Ishikawa (cell line): Measurements from ENCODE around the gene AGAP3.

ENCODE experiments used
- CEBPB ChIP-seq: IDR thresholded peaks from 2 replicates; pipeline ENCODE4 v1.6.1; 2012
- CREB1 ChIP-seq: IDR thresholded peaks from 2 replicates; pipeline ENCODE4 v1.6.1; 2012; ENCODE audit warnings: low read depth
- EGR1 ChIP-seq: IDR thresholded peaks from 2 replicates; pipeline ENCODE4 v1.6.1; 2012
- EP300 ChIP-seq: IDR thresholded peaks from 2 replicates; pipeline ENCODE4 v1.6.1; 2012; ENCODE audit warnings: borderline replicate concordance
- FOXM1 ChIP-seq: IDR thresholded peaks from 2 replicates; pipeline ENCODE4 v1.6.1; 2012; ENCODE audit warnings: low read depth, borderline replicate concordance
- NFIC ChIP-seq: IDR thresholded peaks from 2 replicates; pipeline ENCODE4 v1.6.1; 2012
- RAD21 ChIP-seq: IDR thresholded peaks from 2 replicates; pipeline ENCODE4 v1.6.1; 2012; ENCODE audit warnings: low read depth
- TAF1 ChIP-seq: IDR thresholded peaks from 2 replicates; pipeline ENCODE4 v1.6.1; 2012; ENCODE audit warnings: low read depth, mild to moderate bottlenecking
- TCF12 ChIP-seq: IDR thresholded peaks from 2 replicates; pipeline ENCODE4 v1.6.1; 2012; ENCODE audit warnings: low read depth
- TEAD4 ChIP-seq: IDR thresholded peaks from 2 replicates; pipeline ENCODE4 v1.6.1; 2012
- YY1 ChIP-seq: IDR thresholded peaks from 2 replicates; pipeline ENCODE4 v1.6.1; 2012; ENCODE audit warnings: low read depth
- ZBTB7A ChIP-seq: IDR thresholded peaks from 2 replicates; pipeline ENCODE4 v1.6.1; 2012; ENCODE audit warnings: low read depth
- TF ChIP-seq, protein P1 (sequence below): IDR thresholded peaks from 2 replicates; pipeline ENCODE4 v1.6.1; 2012; ENCODE audit warnings: low read depth, mild to moderate bottlenecking
- TF ChIP-seq, protein P2 (sequence below): IDR thresholded peaks from 2 replicates; pipeline ENCODE4 v1.6.1; 2012
- TF ChIP-seq, protein P3 (sequence below): IDR thresholded peaks from 2 replicates; pipeline ENCODE4 v1.6.1; 2012

Gene AGAP3

DNA sequence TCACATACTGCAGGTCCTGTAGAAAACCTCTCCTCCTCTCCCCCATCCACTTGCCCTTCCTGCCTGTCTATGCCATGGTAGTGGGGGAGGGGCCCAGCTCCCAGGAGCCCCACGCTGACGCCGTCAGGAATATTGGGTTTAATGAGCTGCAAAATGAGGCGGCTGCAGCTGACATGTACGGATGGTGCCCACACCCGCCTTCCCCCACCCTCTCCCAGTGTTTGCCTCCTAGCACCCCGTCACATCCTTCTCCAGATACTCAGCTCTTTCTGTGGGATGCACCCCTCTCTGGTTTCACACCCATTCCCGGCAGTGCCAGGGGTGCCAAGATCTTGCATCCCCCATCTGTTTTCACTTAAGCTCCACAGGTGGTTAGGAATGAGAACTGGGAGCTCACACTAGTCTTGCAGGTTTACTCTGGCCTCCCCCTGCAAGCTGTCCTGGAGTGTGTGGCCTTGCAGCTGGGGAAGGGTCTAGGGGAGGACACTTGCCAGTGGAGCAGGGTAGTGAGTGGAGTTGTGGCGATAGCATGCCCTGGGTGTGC lies 55.1 kb downstream of the AGAP3 start:
- TF ChIP-seq, protein P1, sequence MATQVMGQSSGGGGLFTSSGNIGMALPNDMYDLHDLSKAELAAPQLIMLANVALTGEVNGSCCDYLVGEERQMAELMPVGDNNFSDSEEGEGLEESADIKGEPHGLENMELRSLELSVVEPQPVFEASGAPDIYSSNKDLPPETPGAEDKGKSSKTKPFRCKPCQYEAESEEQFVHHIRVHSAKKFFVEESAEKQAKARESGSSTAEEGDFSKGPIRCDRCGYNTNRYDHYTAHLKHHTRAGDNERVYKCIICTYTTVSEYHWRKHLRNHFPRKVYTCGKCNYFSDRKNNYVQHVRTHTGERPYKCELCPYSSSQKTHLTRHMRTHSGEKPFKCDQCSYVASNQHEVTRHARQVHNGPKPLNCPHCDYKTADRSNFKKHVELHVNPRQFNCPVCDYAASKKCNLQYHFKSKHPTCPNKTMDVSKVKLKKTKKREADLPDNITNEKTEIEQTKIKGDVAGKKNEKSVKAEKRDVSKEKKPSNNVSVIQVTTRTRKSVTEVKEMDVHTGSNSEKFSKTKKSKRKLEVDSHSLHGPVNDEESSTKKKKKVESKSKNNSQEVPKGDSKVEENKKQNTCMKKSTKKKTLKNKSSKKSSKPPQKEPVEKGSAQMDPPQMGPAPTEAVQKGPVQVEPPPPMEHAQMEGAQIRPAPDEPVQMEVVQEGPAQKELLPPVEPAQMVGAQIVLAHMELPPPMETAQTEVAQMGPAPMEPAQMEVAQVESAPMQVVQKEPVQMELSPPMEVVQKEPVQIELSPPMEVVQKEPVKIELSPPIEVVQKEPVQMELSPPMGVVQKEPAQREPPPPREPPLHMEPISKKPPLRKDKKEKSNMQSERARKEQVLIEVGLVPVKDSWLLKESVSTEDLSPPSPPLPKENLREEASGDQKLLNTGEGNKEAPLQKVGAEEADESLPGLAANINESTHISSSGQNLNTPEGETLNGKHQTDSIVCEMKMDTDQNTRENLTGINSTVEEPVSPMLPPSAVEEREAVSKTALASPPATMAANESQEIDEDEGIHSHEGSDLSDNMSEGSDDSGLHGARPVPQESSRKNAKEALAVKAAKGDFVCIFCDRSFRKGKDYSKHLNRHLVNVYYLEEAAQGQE: no peak
- TF ChIP-seq RAD21 (no peak), EP300 (no peak), CREB1 (no peak), YY1 (no peak), CEBPB (no peak), TAF1 (no peak), NFIC (no peak), TEAD4 (no peak), FOXM1 (no peak), EGR1 (no peak), ZBTB7A (no peak), TCF12 (no peak)
- TF ChIP-seq, protein P2, sequence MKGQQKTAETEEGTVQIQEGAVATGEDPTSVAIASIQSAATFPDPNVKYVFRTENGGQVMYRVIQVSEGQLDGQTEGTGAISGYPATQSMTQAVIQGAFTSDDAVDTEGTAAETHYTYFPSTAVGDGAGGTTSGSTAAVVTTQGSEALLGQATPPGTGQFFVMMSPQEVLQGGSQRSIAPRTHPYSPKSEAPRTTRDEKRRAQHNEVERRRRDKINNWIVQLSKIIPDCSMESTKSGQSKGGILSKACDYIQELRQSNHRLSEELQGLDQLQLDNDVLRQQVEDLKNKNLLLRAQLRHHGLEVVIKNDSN: no peak
- TF ChIP-seq, protein P3, sequence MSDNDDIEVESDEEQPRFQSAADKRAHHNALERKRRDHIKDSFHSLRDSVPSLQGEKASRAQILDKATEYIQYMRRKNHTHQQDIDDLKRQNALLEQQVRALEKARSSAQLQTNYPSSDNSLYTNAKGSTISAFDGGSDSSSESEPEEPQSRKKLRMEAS: no peak

DNA sequence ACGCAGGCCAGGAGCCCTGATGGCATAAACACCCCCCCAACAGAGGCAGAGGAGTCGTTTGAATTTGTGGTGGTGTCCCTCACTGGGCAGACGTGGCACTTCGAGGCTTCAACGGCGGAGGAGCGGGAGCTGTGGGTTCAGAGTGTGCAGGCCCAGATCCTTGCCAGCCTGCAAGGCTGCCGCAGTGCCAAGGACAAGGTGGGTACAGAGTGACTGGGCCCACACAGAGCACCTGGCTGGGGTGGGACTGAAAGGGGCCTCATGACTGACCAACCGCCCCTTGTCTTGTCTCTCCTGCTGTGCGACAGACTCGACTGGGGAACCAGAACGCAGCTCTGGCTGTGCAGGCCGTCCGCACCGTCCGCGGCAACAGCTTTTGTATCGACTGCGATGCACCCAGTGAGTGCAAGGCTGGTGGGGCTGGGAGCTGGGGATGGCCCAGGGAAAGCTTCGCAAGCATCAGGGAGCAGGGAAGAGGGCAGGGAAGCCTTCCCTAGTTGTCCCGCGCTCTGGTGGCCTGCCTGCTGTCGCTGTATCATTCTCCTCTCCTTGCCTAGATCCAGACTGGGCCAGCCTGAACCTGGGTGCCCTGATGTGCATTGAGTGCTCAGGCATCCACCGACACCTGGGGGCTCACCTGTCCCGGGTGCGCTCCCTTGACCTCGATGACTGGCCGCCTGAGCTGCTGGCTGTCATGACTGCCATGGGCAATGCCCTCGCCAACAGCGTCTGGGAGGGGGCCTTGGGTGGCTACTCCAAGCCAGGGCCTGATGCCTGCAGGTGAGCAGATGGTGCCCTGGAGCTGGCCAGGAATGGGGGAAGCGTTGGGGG lies 55.8 kb downstream of the AGAP3 start:
- TF ChIP-seq TEAD4: no peak
- TF ChIP-seq, protein P3: no peak
- TF ChIP-seq, protein P1: no peak
- no peak for TF ChIP-seq TCF12
- TF ChIP-seq TAF1: no peak
- no peak for TF ChIP-seq NFIC

DNA sequence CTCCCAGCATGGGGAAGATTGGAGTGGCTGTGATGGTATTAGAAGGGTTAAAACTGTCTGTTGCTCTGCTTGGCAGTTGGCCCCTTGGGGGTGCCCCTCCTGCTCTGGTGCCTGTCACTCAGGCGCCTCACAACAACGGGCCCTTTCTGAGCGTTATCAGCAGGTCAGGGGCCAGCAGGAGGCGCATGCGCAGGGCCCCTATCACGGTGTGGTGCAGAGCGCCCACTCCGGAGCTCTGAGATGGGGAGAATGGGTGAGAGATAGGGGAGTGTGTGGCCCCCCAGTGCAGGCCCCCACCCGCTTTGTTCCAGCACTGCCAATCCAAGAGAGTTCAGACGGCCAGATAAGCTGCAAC lies 56.4 kb downstream of the AGAP3 start:
- TF ChIP-seq, protein P1: no peak
- no peak for TF ChIP-seq EGR1
- no peak for TF ChIP-seq EP300
- no peak for TF ChIP-seq FOXM1
- no peak for TF ChIP-seq TCF12
- TF ChIP-seq, protein P3: no peak
- no peak for TF ChIP-seq CEBPB
- no peak for TF ChIP-seq TAF1
- TF ChIP-seq NFIC: no peak
- TF ChIP-seq, protein P2: no peak
- TF ChIP-seq RAD21: no peak
- no peak for TF ChIP-seq CREB1
